DMS79 (cell line): Measurements from ENCODE around the gene USP6NL.

Experiments used
- DNase-seq: peaks from one replicate; lab custom pipeline; 2025; lab: John Stamatoyannopoulos, UW

Gene USP6NL

DNA sequence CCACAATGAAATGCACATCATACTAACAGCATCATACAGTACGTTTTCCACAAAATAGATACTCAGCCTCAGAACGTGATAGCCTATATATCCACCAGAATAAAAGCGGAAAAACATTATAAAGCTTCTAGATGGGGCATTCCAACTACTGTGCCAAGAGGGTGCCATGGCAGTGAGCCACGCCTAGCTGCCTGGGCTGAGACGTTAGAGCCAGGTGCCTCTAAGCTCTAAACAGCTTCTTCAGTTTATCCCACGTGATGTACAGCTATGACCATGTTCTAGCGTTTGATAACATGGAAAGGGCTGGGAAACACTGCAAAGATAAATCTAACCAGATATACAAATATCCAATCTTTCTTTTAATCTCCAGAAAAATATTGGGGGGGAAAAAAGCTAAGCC is 17.8 kb downstream of the USP6NL start:
- no peak for DNase-seq

GRCh38 chr10:11589738-11590137 is 21.7 kb downstream of the USP6NL start:
- DNase-seq = no peak

DNA sequence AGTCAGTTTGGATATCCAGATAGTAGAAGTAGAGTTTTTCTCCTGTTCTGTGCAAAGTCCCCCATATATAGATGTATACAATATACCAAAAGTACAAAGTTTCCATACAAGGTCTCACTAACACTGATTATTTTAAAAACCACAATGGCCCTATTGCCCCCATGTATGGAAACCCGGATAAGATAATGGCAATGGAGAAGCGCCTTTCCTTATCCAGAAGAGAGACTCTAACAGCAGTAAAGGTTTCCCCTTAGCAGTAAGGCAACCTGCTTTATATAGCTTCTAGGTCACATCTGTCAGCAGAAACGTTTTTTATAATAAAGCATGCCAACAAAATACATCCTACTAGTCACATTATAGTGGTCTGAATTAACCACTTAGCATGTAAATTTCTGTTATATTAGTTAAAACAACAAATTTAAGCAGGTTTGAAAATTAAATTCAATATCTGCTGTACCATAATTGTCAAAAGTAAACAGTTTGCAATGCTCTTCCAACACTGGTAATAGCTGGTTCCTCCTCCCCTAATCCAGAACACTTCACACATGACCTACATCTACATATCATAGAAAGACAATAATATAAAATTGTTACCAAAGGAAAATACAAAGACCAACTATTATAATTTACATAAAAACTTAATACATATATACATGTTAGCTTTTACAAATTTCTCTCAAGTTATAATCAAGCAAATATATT is 22.4 kb downstream of the USP6NL start:
- DNase-seq = no peak

DNA sequence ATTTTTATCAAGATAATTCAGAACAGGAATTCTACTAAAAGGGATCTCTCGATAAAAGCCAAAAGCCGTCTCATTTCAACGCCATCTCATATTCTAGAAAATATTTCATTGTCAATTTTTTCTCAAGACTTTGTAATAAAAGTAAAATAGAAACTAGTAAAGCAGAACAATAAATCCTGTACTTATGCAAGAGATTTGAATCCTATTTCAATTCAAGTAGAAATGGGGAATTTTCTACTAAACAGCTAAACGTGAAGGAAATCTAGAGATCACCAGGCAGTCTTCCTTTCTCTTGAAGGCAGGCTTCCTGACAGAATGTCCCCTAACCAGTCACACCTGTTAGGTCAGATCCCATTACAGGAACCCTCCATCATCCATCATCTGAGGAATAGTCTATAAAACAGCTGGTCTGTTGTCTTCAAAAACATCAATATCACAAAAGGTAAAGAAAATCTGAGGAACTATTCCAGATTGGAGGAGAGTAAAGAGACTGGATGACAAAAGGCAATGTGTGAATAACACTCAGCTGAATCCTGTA is 23.7 kb downstream of the USP6NL start:
- no peak for DNase-seq

GRCh38 chr10:11586170-11586569 is 25.3 kb downstream of the USP6NL start:
- no peak for DNase-seq

DNA sequence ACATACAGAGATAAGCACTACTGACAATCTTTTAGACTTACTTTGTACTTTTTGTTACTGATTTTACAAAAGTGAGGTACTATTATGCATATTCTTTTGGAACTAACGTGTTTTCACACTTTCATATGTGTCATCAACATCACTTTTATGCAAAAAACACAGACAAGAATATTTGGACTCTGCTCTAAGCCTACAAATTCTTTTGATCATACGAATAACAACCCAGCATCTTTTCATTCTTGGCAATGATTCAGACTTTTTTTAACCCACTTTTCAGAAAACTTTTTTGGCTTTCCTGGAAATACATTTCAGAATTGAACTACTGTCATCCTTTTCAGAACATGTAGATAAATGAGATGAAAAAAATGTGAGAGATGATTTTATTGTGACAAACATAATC is 30.2 kb downstream of the USP6NL start:
- no peak for DNase-seq

GRCh38 chr10:11579885-11580284 is 31.6 kb downstream of the USP6NL start:
- DNase-seq = no peak

DNA sequence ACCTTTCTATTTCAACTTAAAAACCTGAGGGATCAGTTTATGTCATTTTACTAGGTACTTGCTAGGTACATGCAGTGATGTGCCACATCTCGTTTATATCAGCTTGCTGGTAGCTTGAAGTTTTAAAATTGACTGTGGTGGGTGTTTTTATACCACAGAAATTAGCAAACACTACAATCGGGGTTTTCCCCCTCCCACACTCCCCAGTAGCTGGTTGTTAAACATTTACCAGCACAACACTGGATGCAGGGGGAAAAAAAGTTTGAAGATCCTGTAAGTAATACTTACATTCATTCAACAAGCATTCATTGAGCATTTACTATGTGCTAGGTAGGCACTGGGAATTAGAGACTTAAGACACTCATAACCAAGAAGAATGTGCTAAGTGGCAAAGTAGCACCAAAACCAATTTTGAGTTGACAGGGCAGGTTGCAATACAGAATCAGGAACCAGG is 32.6 kb downstream of the USP6NL start:
- no peak for DNase-seq

DNA sequence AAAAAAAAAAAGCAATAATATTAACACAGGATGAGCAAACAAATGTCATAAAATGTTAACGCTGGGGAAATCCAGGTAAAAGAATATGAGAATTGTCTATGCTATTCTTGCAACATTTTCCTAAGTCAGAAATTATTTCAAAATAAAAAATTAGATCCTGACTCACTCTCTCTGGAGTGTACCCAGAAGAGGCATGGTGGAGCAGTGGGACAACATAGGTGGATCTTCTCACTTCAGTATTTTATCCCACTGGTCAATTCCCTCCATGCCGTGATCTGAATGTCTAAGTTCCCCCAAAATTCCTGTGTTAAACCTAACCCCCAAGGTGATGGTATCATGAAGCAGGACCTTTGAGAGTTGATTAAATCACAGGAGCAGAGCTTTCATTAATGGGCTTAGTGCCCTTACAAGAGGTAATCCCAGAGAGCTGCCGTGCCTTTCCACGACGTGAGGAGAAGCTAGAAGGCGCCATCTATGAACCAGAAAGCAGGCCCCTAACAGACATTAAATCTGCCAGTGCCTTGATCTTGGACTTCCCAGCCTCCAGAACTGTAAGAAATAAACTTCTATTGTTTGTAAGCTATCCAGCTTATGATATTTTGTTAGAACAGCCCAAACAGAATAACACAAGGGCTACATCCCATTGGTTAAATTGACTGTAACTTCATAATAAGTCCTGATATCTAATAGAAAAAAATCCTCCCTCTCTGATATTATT is 35.2 kb downstream of the USP6NL start:
- DNase-seq = no peak

DNA sequence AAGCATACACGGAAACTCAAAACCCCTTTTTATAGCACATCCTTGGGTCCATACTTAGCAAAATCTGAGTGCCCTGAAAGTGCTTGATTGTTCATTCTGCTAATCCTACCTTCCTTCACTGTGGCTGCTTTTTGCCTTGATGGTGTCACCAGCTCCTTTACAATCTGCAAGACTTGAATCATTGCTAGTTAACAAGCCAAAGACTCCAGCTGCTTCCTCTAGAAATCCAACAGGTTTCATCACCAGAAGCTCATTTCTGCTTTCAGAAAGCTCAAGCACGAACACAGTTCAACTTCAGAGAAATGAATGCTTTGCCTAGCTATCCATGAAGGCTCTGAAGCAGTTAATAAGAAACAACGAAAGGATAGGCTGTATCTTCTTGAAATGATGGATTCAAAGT is 38.0 kb downstream of the USP6NL start:
- no peak for DNase-seq

DNA sequence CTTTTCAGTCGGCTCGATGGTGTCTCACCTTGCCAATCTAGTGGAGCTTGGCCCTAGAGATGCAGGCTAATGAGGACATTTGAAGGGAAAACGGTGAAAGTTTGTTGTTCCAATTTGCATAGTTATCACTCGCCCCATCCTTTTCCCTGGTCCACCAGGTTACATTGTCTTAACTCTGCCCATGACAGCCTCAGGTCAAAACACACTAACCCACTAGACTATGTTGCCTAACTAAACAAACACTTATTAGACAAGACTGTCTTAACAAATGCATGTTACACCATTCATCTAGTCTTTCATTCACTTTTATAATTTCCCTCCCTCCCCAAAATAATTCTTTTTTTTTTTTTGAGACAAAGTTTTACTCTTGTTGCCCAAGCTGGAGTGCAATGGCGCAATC is 40.7 kb downstream of the USP6NL start:
- DNase-seq = no peak

- no peak for DNase-seq
Observed at GRCh38 chr10:11569471-11569870, 42.0 kb downstream of the USP6NL start.

DNA sequence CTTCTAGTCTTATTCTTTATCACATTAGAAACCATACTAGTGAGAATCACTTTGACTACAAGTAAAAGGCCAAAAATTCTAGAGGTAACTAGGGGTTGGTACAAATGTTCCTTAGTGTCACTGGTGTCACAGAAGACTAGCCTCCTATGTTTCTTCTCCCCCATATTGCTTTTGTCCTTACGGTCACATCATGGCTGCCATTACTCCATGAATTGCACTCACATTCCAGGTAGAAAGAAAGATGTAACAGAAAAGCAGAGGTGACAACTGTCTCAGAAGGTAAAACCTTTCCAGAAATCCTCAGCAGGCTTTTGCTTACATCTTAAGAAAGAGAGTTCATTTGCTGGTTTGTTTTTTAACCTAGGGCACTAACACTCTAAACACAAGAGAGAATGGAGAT is 42.9 kb downstream of the USP6NL start:
- DNase-seq = no peak

- no peak for DNase-seq
Observed at GRCh38 chr10:11564741-11565140, 46.7 kb downstream of the USP6NL start.

DNA sequence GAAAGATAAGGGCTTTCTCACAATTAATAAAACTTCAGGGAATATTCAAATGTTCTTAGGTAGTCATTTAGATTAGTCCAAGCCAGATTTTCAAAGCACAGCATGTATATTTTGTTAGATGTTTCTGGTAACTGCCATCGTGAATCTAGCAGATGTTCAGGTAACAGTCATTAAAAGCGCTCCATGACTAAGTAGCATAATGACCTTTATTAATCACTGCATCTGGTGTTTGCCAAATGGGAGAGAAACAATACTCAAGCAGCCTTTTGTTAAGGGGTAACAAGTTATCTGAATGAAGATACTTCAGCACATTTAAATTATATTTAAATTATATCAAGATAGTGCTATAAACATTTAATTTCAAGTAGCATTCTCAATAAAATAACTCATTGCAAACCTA is 47.5 kb downstream of the USP6NL start:
- DNase-seq = no peak

- DNase-seq = no peak
Observed at GRCh38 chr10:11562888-11563287, 48.6 kb downstream of the USP6NL start.

GRCh38 chr10:11560076-11560709 is 51.3 kb downstream of the USP6NL start:
- DNase-seq = no peak

DNA sequence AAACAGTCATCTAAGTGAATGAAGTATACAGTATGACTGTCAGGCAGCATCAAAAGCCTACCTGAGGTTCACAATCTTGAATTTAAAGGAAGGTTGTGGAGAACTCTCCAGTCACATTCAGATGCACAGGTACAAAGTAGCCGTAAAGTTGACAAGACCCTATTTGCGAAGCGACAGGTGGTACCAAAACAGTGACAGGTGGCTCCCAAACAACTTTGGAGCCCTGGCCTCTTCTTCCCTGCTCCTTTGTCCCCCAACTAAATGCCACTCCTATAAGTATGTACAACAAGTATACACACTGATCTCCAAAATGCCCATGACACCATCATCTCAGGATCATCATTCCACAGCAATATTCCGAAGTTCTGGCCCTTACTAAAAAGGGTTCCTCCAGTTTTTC is 53.5 kb downstream of the USP6NL start:
- DNase-seq = no peak

DNA sequence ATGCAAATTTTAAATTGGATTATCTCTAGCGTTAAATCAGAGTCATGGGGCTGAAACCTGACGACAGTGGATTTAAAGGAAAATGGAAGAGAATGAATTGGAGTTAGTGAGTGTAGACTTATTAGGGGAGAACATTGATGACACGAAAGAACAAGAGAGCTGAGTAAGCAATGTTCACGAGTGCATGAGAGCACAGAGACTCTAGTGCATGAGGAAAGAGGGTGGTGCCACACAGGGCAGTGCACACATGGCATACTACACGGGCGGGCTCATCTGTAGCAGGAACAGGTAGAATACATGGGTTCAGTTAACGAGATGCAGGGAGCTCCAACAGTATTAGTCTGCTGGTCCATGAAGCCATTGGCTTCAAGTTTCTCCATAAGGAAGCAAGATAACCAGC is 53.9 kb downstream of the USP6NL start:
- DNase-seq = no peak

DNA sequence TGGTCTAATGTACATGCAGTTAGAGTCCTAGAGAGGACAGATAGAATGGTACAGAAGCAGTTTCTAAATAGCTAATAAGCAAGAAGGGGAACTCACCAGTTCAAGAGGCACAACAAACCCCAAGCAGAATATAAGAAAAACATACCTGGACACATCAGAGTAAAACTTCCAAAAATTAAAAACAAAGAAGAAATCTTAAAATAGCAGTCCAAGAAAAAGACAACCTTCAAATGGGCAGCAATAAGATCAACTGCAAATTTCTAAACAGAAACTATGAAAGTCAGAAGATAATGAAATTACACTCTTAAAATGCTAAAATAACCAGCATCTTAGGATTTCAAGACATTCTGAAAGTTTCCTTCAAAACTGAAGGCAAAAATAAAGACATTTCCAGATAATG is 55.9 kb downstream of the USP6NL start:
- no peak for DNase-seq

- no peak for DNase-seq
Observed at GRCh38 chr10:11553773-11554381, 57.6 kb downstream of the USP6NL start.

GRCh38 chr10:11551916-11552602 is 59.4 kb downstream of the USP6NL start:
- DNase-seq = no peak
